NB4 (cell line): Measurements from ENCODE around the gene KIF4A.

Experiments
- DNase-seq: peaks from one replicate; pipeline ENCODE4 v3.0.0; 2010; ENCODE audit warnings: low read depth
- H3K4me3 ChIP-seq: one replicate; pipeline ENCODE4 v1.5.1; 2011; ENCODE audit warnings: mild to moderate bottlenecking, low read depth, low read length, moderate library complexity
- CTCF ChIP-seq: IDR thresholded peaks from one replicate; pipeline ENCODE4 v1.5.1; 2012; ENCODE audit warnings: low read depth, low read length
- MYC ChIP-seq: IDR thresholded peaks from 2 replicates; pipeline ENCODE4 v1.6.1; 2011; ENCODE audit warnings: low read depth, low read length
- POLR2A ChIP-seq: IDR thresholded peaks from 2 replicates; pipeline ENCODE4 v1.6.1; 2011; ENCODE audit warnings: mild to moderate bottlenecking; ENCODE audit not compliant: insufficient read length; ENCODE audit errors: extremely low read depth
- TF ChIP-seq, protein P1 (sequence below): IDR thresholded peaks from 2 replicates; pipeline ENCODE4 v1.6.1; 2011; ENCODE audit warnings: low read depth, low read length

Gene KIF4A

DNA sequence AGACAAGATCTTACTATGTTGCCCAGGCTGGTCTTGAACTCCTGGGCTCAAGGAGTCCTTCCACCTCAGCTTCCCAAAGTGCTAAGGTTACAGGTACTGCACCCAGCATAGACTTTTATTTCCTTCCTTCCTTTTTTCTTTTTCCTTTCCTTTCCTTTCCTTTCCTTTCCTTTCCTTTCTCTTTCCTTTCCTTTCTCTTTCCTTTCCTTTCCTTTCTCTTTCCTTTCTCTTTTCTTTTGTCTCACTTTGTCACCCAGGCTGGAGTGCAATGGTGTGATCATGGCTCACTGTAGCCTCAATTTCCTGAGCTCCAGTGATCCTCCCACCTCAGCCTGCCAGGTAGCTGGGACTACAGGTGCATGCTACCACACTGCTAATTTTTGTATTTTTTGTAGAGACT is 174.1 kb downstream of the KIF4A start:
- no peak for DNase-seq
- H3K4me3 ChIP-seq = no peak overlapping the region
- no peak for TF ChIP-seq CTCF
- TF ChIP-seq MYC = no peak
- no peak for TF ChIP-seq POLR2A
- TF ChIP-seq, protein P1, sequence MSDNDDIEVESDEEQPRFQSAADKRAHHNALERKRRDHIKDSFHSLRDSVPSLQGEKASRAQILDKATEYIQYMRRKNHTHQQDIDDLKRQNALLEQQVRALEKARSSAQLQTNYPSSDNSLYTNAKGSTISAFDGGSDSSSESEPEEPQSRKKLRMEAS = no peak

DNA sequence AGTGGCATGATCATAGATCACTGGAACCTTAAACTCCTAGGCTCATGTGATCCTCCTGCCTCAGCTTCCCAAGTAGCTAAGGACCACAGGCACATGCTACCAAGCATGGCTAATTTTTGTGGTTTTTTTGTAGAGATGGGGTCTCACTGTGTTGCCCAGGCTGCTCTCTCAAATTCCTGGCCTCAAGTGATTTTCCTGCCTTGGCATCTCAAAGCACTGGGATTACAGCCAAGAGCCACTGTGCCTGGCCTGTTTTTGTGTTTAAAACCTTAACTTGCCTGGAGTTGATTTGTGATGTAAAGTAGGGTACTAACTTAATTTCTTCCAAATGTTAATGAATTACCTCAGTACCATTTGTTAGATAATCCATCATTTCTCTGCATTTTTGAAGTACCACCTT is 177.1 kb downstream of the KIF4A start:
- TF ChIP-seq MYC = no peak
- no peak for TF ChIP-seq POLR2A
- TF ChIP-seq CTCF = no peak
- TF ChIP-seq, protein P1 = no peak
- no peak overlapping the region for H3K4me3 ChIP-seq
- DNase-seq = no peak

- no peak for DNase-seq
- H3K4me3 ChIP-seq = no peak overlapping the region
- TF ChIP-seq, protein P1 = no peak
- TF ChIP-seq MYC = no peak
- no peak for TF ChIP-seq POLR2A
- TF ChIP-seq CTCF = no peak
These were observed 178.8 kb downstream of the KIF4A start for GRCh38 chrX:70468709-70469108.
